ENCODE data around the gene MUC2.

The MUC2 gene

DNA sequence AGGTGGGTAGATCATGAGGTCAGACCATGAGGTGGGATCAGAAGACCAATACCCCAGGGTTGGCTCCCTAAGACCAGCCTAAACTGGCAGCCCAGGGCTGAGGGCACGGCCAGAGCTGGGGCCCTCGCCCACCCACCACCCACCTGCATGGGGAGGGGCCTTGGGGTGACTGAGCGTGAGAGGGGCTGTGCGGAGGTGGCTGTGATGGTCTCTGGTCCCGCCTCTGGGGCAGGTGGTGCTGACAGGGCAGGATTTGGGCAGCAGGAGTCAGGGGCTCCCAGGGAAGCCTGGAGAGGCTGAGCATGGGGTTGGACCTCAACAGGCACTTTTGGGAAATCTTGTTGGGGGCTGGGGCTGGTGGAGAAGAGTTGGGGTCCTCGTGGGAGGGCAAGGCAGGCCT lies 43.3 kb downstream of the MUC2 start:
- Histone ChIP-seq H3K4me1 (no peaks in the 10 kb centered on the region), H3K27me3 (no peaks in the 10 kb centered on the region), H3K9me3 (no peaks in the 10 kb centered on the region), H3K4me3 (ENCODE audit: low read depth, low read length) (no peak overlapping the region), H3K36me3 (no peaks in the 10 kb centered on the region)
- no peak for DNase-seq
- TF ChIP-seq CTCF (IDR thresholded peaks at IDR 0.05; ENCODE audit: low read depth, low read length) = no peak

- no peaks in the 10 kb centered on the region for H3K9me3 ChIP-seq
- no peaks in the 10 kb centered on the region for H3K4me1 ChIP-seq
- H3K4me3 ChIP-seq (ENCODE audit: low read depth, low read length) = no peak overlapping the region
- DNase-seq = no peak
- H3K27me3 ChIP-seq = no peaks in the 10 kb centered on the region
- no peak for TF ChIP-seq CTCF (IDR thresholded peaks at IDR 0.05; ENCODE audit: low read depth, low read length)
- H3K36me3 ChIP-seq = no peaks in the 10 kb centered on the region
Measured at GRCh38 chr11:1118755-1119603, 44.3 kb downstream of the MUC2 start.

DNA sequence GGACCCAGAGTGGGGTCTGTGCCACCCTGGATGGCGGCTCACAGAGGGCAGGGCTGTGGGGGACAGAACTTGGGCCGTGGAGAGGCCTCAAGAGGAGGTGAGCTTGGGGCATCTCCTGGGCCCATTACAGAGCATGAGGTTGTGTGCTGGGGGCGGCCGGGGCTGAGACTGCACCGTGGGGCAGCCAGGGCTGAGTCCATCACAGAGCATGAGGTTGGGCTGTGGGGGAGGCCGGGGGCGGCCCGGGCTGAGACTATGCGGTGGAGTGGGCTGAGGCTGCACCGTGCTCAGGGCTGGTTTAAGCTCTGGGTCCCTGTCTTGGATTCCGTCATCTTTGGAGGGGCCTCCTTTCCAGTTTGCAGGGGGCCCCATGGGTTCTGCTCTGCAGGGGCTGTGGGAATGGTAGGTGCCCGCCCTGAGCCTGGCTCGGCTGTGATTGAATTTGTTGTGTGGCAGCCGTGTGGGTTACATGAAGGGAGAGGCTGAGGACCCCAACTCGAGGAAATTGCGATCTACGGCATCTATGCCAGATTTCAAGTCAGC lies 45.0 kb downstream of the MUC2 start:
- DNase-seq = no peak
- H3K4me3 ChIP-seq (ENCODE audit: low read depth, low read length) = no peak overlapping the region
- no peaks in the 10 kb centered on the region for H3K9me3 ChIP-seq
- H3K36me3 ChIP-seq = no peaks in the 10 kb centered on the region
- no peaks in the 10 kb centered on the region for H3K27me3 ChIP-seq
- no peak for TF ChIP-seq CTCF (IDR thresholded peaks at IDR 0.05; ENCODE audit: low read depth, low read length)
- H3K4me1 ChIP-seq = no peaks in the 10 kb centered on the region

DNA sequence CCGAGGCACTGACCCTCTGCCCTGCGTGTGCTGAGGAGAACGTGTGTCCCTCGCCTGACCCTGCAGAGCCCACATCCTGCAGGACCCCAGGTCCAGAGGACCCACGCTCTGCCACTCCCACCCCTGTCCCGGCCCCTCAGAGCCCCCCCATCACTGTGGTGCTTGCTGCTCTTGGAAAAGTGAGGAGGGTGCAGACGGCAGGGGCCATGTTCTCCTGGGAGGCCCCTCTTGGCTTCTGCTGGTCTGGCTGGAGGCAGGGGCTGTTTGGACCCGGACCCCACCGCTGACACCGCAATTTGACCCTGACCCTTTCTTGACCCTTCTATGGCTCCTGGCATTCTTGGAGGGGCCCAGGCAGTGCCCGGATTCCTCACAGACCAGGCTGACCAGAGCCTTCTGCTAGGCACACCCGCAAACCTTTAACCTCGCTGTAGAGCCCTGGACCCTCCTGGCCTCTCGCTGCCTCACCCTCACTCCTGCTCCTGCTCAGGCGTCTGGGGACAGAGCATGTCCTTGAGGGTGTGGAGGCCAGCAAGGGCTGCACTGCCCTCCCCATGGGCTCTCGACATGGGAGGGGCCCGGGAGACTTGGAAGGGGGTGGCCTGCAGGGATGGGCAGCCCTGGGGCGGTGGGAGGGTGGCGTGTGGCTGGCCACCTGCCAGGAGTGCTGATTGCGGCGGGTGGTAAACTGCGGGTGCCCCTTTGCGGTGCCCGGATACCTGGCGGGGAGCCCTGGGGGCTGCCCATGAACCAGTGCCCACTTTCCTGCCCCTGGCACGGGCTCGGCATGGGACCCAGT lies 46.1 kb downstream of the MUC2 start:
- no peak overlapping the region for H3K4me3 ChIP-seq (ENCODE audit: low read depth, low read length)
- no peak for TF ChIP-seq CTCF (IDR thresholded peaks at IDR 0.05; ENCODE audit: low read depth, low read length)
- no peaks in the 10 kb centered on the region for H3K9me3 ChIP-seq
- H3K4me1 ChIP-seq = no peaks in the 10 kb centered on the region
- no peaks in the 10 kb centered on the region for H3K36me3 ChIP-seq
- no peaks in the 10 kb centered on the region for H3K27me3 ChIP-seq
- DNase-seq = no peak

DNA sequence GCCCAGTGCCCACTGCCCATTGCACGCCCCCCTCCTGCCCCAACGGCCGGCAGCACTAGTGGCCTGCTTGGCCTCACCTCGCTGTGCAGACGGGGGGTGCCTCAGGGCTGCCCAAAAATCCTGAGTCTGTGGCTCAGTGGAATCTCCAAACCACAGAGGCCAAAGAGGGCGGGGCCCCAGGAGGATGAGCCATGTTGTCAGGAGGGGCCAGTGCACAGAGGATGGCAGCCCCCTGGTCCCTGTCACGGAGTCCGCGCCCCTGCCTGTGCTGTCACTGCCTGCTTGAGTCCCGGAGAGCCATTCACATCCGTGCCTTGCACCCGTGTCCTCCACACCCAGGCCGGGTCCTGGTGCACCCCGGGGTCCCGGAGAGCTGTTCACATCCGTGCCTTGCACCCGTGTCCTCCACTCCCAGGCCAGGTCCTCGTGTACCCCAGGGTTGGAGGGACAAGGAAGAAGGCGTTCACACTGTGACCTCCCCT lies 46.7 kb downstream of the MUC2 start:
- Histone ChIP-seq H3K4me1 (no peaks in the 10 kb centered on the region), H3K36me3 (no peaks in the 10 kb centered on the region), H3K9me3 (no peaks in the 10 kb centered on the region), H3K27me3 (no peaks in the 10 kb centered on the region), H3K4me3 (ENCODE audit: low read depth, low read length) (no peak overlapping the region)
- DNase-seq = no peak
- TF ChIP-seq CTCF (IDR thresholded peaks at IDR 0.05; ENCODE audit: low read depth, low read length) = no peak

Data from BE2C (cell line).